GM18517 (cell line): ENCODE data around the gene FIGLA.
"Not testable (repeated sequence)": the region's sequence is repeated elsewhere in the genome, so short reads cannot be mapped to it uniquely, and the experiment has no call there.

Experiments
- ATAC-seq: cut with Tn5 transposase; IDR thresholded peaks from one replicate; pipeline ENCODE4 v1.9.1; 2021; ENCODE audit warnings: mild to moderate bottlenecking, moderate library complexity; ENCODE audit not compliant: unreplicated experiment

Gene FIGLA

GRCh38 chr2:70808983-70809958 lies 18.8 kb upstream of the FIGLA start:
- ATAC-seq = no peak

DNA sequence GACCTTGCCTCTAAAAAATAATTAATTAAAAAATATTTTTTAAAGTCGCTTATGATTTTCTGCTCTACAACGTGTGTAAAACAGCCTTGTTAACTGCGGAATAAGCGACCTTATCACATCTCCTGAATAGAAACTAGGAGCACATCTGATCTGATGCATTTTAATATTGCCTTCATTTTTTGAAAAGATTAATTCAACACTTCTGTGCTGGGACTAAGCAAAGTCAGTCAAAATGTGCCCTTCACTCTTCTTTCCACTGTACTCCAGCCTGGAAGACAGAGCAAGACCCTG lies 17.3 kb upstream of the FIGLA start:
- ATAC-seq = no peak

DNA sequence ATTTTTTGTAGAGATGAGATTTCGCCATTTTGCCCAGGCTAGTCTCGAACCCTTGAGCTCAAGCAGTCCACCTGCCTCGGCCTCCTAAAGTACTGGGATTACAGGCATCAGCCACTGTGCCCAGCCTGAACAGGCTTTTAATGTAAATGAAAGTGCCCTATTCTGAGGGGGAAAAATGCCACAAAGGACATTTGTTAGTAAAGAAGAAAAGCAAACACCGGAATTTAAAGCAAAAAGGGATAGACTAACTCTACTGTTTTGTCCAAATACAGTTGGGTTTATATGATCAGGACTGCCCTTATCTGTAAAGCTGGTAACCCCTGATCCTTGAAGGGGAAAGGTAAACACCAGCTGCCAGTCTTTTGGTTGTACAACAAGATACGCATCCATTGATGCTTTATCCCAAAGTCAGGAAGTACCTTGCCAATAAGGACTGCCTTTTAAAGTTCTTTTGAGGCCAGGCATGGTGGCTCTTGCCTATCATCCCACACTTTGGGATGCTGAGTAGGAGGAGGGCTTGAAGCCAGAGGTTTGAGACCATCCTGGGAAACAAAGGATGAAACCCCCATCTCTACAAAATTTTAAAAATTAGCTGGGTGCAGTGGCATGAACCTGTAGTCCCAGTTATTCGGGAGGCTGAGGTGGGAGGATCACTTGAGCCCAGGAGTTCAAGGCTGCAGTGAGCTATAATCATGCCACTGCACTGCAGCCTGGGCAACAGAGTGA lies 16.8 kb upstream of the FIGLA start:
- ATAC-seq = no peak

GRCh38 chr2:70806620-70807019 lies 16.2 kb upstream of the FIGLA start:
- ATAC-seq = no peak

- ATAC-seq = no peak
Observed at GRCh38 chr2:70806013-70806412, 15.6 kb upstream of the FIGLA start.

GRCh38 chr2:70801607-70802263 lies 11.3 kb upstream of the FIGLA start:
- no peak for ATAC-seq

- ATAC-seq = no peak
Observed at GRCh38 chr2:70799706-70800105, 9.3 kb upstream of the FIGLA start.

DNA sequence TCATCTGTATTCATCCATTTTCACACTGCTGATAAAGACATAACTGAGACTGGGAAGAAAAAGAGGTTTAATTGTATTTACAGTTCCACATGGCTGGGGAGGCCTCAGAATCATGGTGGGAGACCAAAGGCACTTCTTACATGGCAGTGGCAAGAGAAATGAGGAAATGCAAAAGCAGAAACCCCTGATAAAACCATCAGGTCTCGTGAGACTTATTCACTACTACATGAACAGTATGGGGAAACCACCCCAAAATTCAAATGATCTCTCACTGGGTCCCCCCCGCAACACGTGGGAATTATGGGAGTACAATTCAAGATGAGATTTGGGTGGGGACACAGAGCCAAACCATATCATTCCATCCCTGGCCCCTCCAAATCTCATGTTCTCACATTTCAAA lies 7.6 kb upstream of the FIGLA start:
- ATAC-seq = not testable (repeated sequence)

DNA sequence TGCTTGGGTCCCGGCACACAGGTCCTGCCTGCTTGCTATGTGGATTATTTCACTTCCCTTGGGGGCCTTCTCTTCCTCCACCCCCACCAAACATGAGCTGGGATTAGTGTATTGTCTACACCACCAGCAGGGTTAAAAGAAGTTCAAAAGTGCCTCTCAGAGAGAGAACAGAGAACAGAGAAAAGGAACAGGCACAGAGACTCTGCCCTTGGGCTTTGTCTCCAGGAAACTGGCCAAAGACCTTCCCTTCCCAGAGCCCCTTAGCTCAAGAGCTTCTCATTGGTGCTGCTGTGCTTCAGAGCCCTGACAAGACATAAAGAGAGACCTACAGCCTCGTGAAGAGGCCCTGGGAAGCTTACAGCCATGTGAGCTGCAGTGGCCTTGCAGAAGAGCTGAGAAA lies 7.1 kb upstream of the FIGLA start:
- no peak for ATAC-seq

DNA sequence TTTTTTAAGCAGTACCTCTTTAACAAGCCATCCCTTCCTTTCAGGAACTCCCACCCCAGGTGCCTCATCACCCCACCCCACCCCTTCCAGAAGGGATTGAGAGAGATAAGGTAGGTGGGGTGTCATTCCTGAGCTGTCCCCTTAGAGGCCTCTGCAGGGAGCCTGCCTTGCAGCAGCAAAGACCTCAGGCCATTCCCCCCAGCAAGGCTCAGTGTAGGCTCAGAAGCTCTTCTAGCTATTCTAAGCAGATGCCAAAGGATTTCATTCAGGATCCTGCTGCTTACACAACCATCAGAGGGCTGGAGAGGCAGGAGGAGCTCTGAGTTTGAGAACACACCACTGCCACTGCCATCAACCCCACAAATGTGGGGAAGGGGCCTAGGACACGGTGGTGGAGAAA lies 5.8 kb upstream of the FIGLA start:
- ATAC-seq = no peak

- ATAC-seq = no peak
Observed at GRCh38 chr2:70795164-70795995, 4.9 kb upstream of the FIGLA start.

- no peak for ATAC-seq
Observed at GRCh38 chr2:70793450-70793849, 3.0 kb upstream of the FIGLA start.

DNA sequence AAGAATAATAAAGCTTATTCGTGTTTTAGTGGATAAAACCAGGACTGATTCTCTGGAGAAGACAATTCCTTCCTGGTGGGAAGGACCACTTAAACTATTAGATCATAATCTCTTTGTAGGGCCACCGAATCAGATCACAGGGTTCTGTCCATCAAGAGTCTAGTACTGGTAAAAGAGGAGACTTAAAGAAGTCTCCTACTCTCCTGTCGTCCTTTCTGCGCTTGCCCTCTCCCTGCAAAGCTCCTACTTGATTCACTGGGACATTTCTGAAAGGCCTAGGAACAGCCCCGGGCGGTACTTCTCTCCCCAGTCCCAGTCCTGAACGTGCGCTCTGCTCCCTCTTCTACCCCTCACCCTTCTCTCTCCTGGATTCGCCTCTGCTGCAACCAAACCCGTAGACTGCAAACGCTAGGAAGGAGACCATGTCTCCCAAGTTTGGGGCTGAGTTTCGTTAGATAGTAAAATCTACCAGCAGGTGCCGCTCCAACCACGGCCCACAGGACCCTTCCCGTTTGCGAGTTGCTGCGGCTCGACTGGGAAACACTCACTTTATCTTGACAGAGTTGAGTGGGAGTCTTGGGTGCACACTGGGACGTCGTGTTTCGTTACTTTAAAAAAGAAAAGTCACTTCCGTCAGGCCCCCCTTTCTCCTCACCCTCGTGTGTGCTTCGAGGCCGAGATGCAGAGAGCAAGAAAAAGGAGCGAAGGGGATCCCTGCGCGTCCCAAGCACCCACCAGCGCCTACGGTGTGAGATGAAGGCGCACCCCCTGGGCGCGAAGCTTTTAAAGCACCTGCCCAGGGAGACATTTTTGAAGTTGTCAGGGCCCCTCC lies 923 bp downstream of the FIGLA start:
- no peak for ATAC-seq

- ATAC-seq = no peak
Observed at GRCh38 chr2:70785137-70785911, 5.1 kb downstream of the FIGLA start.

GRCh38 chr2:70784320-70784719 lies 6.1 kb downstream of the FIGLA start:
- no peak for ATAC-seq

- ATAC-seq = no peak
Observed at GRCh38 chr2:70779911-70780545, 10.4 kb downstream of the FIGLA start.

DNA sequence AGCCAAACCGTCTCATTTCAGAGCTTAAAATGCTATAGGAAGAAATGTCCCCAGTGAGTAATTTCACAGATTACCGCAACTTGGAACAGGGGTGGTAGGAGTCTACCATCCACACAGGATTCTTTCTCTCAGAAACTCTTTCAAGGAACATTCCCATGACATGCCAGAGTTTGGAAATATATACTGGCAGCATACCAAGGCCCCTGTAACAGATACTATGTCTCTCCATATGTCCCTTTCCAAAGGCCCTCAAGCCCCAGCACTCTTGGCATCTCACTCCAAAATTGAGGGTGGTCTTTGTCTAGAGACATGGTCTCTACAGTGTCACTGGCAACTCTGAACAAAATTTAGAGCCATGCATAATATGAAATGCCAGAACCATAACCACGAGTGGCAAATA lies 11.0 kb downstream of the FIGLA start:
- no peak for ATAC-seq

- no peak for ATAC-seq
Observed at GRCh38 chr2:70778676-70779075, 11.8 kb downstream of the FIGLA start.

GRCh38 chr2:70777450-70777849 lies 13.0 kb downstream of the FIGLA start:
- ATAC-seq = no peak
